K562 (cell line): ENCODE data around the gene CFAP20DC. TPM values are rescaled to one million over a fixed set of nuclear protein-coding genes. Genes with fewer than 3 reads are reported as not detected.

Experiments used
- ARHGAP35 ChIP-seq: fragments of 450-650 bp; IDR thresholded peaks from 2 replicates; pipeline ENCODE4 v1.6.1; 2018; ENCODE audit not compliant: partially characterized antibody
- DEAF1 ChIP-seq: fragments of 450-650 bp; formaldehyde crosslinking; IDR thresholded peaks from 2 replicates; pipeline ENCODE4 v1.4.0; 2020; ENCODE audit warnings: mild to moderate bottlenecking, moderate library complexity
- EZH2 ChIP-seq: IDR thresholded peaks from 2 replicates; pipeline ENCODE4 v1.6.1; 2012; ENCODE audit warnings: low read depth, mild to moderate bottlenecking, inconsistent platforms, low read length, borderline replicate concordance
- KAT7 ChIP-seq: sonication (generic); formaldehyde crosslinking; IDR thresholded peaks from 2 replicates; pipeline ENCODE4 v1.8.0; 2022; ENCODE audit warnings: missing genetic modification reagents, mild to moderate bottlenecking, borderline replicate concordance
- MCM7 ChIP-seq, 2 experiments: fragments of 450-650 bp; IDR thresholded peaks; 2 replicates each; pipeline ENCODE4 v1.6.1; 2016 to 2018
- NFYB ChIP-seq: IDR thresholded peaks from 2 replicates; pipeline ENCODE4 v1.6.1; 2011; ENCODE audit warnings: mild to moderate bottlenecking, moderate library complexity; ENCODE audit not compliant: insufficient read length; ENCODE audit errors: extremely low read depth
- PRMT5 ChIP-seq: sonication (generic); formaldehyde crosslinking; IDR thresholded peaks from 2 replicates; pipeline ENCODE4 v1.5.0; 2020; ENCODE audit warnings: missing genetic modification reagents
- RB1 ChIP-seq: fragments of 450-650 bp; IDR thresholded peaks from 2 replicates; pipeline ENCODE4 v1.6.1; 2017; ENCODE audit warnings: low read depth, mild to moderate bottlenecking
- SNIP1 ChIP-seq: fragments of 450-650 bp; IDR thresholded peaks from 2 replicates; pipeline ENCODE4 v1.7.1; 2017; ENCODE audit warnings: low read depth, mild to moderate bottlenecking
- TCF7 ChIP-seq: sonication (generic); IDR thresholded peaks from 2 replicates; pipeline ENCODE4 v1.6.1; 2016; ENCODE audit warnings: antibody characterized with exemption, borderline replicate concordance
- TEAD1 ChIP-seq, 2 experiments: fragments of 450-650 bp in 1 of 2; sonication (generic) in 1 of 2; formaldehyde crosslinking; IDR thresholded peaks; 2 replicates each; pipeline versions ENCODE4 v1.4.0 to v1.8.0; 2020 to 2022; ENCODE audit warnings: mild to moderate bottlenecking in 2 of 2, missing genetic modification reagents in 1 of 2
- ZBTB40 ChIP-seq, 2 experiments: fragments of 450-650 bp in 1 of 2; sonication (generic) in 1 of 2; formaldehyde crosslinking in 1 of 2; IDR thresholded peaks; 2 replicates each; pipeline versions ENCODE4 v1.7.1 to v1.9.0; 2016 to 2022; ENCODE audit warnings: inconsistent platforms in 1 of 2, mild to moderate bottlenecking in 1 of 2, missing genetic modification reagents in 1 of 2
- ZKSCAN8 ChIP-seq: fragments of 200-800 bp; sonication (Bioruptor generic); IDR thresholded peaks from 2 replicates; pipeline ENCODE4 v1.6.1; 2016; ENCODE audit warnings: missing genetic modification characterization, missing compliant biosample characterization
- ZNF12 ChIP-seq: sonication (generic); formaldehyde crosslinking; IDR thresholded peaks from 2 replicates; pipeline ENCODE4 v1.4.0; 2020; ENCODE audit warnings: mild to moderate bottlenecking, missing genetic modification reagents
- ZNF224 ChIP-seq: sonication (generic); formaldehyde crosslinking; IDR thresholded peaks from 2 replicates; pipeline ENCODE4 v1.8.0; 2022; ENCODE audit warnings: mild to moderate bottlenecking, missing genetic modification reagents
- ZNF79 ChIP-seq: fragments of 250-450 bp; sonication (Bioruptor Pico); IDR thresholded peaks from 2 replicates; pipeline ENCODE4 v1.4.0; 2020; ENCODE audit warnings: low read depth, mild to moderate bottlenecking, moderate library complexity
- polyA plus RNA-seq, 8 experiments: library from polyadenylated mRNA; depleted of rRNA in 4 of 8; stranded (reverse) in 5 of 8; unstranded in 3 of 8; fragments of >200 nt; fragmentation: Nextera tagmentation in 2 of 8; fragmentation: Illumina TruSeq in 1 of 8; extraction: Ambion mirVana in 2 of 8; extraction: Trizol in 1 of 8; gene quantifications; 2 replicates each; pipeline versions ENCODE4 v1.2.1 to v1.2.3, GENCODE V29; 2011 to 2014; ENCODE audit warnings: inconsistent platforms in 1 of 8, missing spikeins in 1 of 8
- total RNA-seq, 7 experiments: library from RNA; depleted of rRNA in 6 of 7; stranded (reverse); fragments of >200 nt in 6 of 7; fragmentation: Illumina TruSeq in 2 of 7; extraction: Trizol in 2 of 7; gene quantifications; 2 replicates each; pipeline versions ENCODE4 v1.2.1 to v1.2.3, GENCODE V29; 2011 to 2021; ENCODE audit warnings: low replicate concordance in 1 of 7

CFAP20DC gene
- total and polyA plus RNA-seq, 9 of the 15 experiments (the other 6 are each of a cell fraction or from before 2014, with no cell fraction given): 1.6 to 5.9 (median 4.6) TPM

- TF ChIP-seq KAT7 (CRISPR knock-in tag) (no peak), ZKSCAN8 (no peak), MCM7 (IDR thresholded peaks at IDR 0.05) (no peak), TCF7 (no peak), ZNF12 (CRISPR knock-in tag) (no peak), ARHGAP35 (no peak), ZNF224 (CRISPR knock-in tag) (no peak), ZBTB40 (IDR thresholded peaks at IDR 0.05) (no peak), ZBTB40 (CRISPR knock-in tag; IDR thresholded peaks at IDR 0.05) (no peak), PRMT5 (CRISPR knock-in tag) (no peak), ZNF79 (CRISPR knock-in tag) (no peak), TEAD1 (CRISPR knock-in tag; IDR thresholded peaks at IDR 0.05) (no peak), DEAF1 (CRISPR knock-in tag) (no peak), NFYB (no peak), EZH2 (no peak), RB1 (no peak), SNIP1 (no peak)
Observed at GRCh38 chr3:58998476-58999117, 51.2 kb downstream of the CFAP20DC start (continued).
